ENCODE data around the gene PTPRH.

Gene PTPRH

DNA sequence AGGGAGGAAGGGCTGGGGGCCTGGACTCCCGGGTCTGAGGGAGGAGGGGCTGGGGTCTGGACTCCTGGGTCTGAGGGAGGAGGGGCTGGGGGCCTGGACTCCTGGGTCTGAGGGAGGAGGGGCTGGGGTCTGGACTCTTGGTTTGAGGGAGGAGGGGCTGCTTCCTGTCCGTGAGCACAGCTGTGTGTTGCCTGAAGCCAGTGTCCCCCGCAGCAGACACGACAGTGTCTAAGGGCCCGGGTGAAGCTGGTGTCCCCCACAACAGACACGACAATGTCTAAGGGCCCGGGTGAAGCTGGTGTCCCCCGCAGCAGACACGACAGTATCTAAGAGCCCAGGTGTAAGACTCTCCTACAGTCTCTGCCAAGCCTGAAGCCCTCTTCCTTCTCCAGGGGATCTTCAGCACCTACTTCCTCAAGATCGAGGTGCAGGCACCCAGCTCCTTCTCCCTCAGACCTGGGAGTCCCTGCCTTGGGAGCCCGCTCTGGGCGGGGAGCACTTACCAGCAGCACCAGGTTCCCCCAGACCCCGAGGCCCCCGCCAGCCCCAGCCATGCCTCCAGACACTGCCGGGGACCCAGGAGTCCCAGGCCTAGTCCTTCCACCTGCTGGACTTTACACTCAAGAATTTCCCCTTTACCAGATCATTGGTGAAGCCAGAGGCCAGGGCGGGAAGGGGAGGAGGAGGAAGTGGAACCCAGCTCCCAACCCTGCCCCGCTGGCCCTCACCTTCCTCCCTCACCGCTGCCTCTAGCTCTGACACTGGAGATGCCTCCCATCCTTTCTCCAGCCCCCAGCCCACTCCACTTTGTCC lies at the start of gene PTPRH:
PTPRH (minus strand) TSS at position 622 of the 813 bp plus-strand sequence; CDS start at position 554, 68 bp downstream.
- TF ChIP-seq EGR1 (IDR thresholded peaks at IDR 0.05) = no peak
- no peak for TF ChIP-seq CEBPB (IDR thresholded peaks at IDR 0.05)

DNA sequence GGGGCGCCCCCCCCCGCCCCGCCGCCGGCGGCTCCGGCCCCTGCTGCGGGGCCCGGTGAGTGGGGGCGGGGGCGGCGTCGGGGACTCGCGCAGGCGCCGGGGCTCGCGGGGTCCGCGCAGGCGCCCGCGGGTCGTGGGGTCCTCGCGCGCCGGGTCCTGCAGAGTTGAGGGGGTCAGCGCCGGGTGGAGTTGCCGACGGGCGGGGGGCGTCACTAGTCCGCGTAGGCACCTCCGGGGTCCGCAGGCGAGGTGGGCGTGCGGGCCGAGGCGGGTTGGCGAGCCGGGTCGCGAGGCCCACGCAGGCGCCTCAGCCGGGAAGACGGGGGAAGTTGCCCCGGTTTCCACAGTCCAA lies 49.2 kb upstream of the PTPRH start:
- TF ChIP-seq ZBTB7A (IDR thresholded peaks at IDR 0.05; ENCODE audit: low read depth) = peak; percentile 55; the same call in 1 of the 2 replicates
- TF ChIP-seq CEBPB (IDR thresholded peaks at IDR 0.05) = no peak
- no peak for TF ChIP-seq CREB1 (IDR thresholded peaks at IDR 0.05; ENCODE audit: low read depth)
- no peak for TF ChIP-seq RAD21 (IDR thresholded peaks at IDR 0.05; ENCODE audit: low read depth)
- no peak for TF ChIP-seq TEAD4 (IDR thresholded peaks at IDR 0.05)
- TF ChIP-seq EP300 (IDR thresholded peaks at IDR 0.05; ENCODE audit: borderline replicate concordance) = no peak

GRCh38 chr19:55257461-55258420 lies 48.4 kb upstream of the PTPRH start:
- TF ChIP-seq CEBPB (IDR thresholded peaks at IDR 0.05) (no peak), YY1 (IDR thresholded peaks at IDR 0.05; ENCODE audit: low read depth) (no peak), TAF1 (IDR thresholded peaks at IDR 0.05; ENCODE audit: low read depth) (no peak), EP300 (IDR thresholded peaks at IDR 0.05; ENCODE audit: borderline replicate concordance) (no peak), NFIC (IDR thresholded peaks at IDR 0.05) (no peak)
- TF ChIP-seq, protein P1, sequence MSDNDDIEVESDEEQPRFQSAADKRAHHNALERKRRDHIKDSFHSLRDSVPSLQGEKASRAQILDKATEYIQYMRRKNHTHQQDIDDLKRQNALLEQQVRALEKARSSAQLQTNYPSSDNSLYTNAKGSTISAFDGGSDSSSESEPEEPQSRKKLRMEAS (IDR thresholded peaks at IDR 0.05) = no peak

DNA sequence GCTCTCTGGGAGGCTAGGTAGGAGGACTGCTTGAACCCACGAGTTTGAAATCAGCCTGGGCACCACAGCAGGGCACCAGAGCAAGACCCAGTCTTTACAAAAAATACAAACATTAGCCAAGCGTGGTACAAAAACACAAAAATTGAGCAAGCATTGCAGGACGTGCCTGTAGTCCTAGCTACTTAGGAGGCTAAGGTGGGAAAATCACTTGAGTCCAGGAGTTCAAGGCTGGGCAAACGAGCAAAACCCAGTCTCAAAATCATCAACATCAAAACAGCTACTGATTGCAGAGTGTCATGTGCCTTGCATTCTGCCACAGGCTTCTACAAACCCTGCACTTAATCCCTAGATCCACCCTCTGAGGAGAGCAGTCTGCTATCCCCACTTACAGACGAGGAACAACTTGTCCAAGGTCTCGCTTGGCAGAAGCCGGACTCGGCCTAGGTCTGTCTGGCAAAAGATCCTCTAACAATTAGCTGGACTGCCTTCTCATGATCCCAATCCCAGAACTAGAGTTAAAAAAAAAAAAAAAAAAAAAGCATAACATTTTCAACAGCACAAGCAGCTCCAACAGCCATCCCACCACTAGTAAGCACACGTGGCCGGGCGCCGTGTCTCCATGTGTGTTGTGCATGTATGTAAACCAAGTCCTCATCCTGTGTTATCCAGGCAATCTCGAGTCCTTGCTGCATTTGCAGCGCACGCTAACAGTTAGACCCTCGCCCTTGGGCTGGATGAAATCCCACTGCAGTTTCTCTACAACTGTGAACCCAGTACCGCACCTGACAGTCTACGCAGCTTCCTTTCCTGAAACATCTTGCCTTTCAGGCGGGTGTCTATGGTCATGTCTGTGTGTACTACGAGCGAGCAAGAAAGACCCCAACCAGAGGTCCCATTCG lies 47.5 kb upstream of the PTPRH start:
- no peak for TF ChIP-seq TAF1 (IDR thresholded peaks at IDR 0.05; ENCODE audit: low read depth)
- TF ChIP-seq CREB1 (IDR thresholded peaks at IDR 0.05; ENCODE audit: low read depth) = no peak
- TF ChIP-seq TEAD4 (IDR thresholded peaks at IDR 0.05) = no peak
- no peak for TF ChIP-seq USF1 (IDR thresholded peaks at IDR 0.05)
- no peak for TF ChIP-seq YY1 (IDR thresholded peaks at IDR 0.05; ENCODE audit: low read depth)
- TF ChIP-seq NFIC (IDR thresholded peaks at IDR 0.05) = no peak
- TF ChIP-seq EP300 (IDR thresholded peaks at IDR 0.05; ENCODE audit: borderline replicate concordance) = no peak
- TF ChIP-seq, protein P2, sequence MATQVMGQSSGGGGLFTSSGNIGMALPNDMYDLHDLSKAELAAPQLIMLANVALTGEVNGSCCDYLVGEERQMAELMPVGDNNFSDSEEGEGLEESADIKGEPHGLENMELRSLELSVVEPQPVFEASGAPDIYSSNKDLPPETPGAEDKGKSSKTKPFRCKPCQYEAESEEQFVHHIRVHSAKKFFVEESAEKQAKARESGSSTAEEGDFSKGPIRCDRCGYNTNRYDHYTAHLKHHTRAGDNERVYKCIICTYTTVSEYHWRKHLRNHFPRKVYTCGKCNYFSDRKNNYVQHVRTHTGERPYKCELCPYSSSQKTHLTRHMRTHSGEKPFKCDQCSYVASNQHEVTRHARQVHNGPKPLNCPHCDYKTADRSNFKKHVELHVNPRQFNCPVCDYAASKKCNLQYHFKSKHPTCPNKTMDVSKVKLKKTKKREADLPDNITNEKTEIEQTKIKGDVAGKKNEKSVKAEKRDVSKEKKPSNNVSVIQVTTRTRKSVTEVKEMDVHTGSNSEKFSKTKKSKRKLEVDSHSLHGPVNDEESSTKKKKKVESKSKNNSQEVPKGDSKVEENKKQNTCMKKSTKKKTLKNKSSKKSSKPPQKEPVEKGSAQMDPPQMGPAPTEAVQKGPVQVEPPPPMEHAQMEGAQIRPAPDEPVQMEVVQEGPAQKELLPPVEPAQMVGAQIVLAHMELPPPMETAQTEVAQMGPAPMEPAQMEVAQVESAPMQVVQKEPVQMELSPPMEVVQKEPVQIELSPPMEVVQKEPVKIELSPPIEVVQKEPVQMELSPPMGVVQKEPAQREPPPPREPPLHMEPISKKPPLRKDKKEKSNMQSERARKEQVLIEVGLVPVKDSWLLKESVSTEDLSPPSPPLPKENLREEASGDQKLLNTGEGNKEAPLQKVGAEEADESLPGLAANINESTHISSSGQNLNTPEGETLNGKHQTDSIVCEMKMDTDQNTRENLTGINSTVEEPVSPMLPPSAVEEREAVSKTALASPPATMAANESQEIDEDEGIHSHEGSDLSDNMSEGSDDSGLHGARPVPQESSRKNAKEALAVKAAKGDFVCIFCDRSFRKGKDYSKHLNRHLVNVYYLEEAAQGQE (IDR thresholded peaks at IDR 0.05; ENCODE audit: low read depth) = no peak
- no peak for TF ChIP-seq FOXM1 (IDR thresholded peaks at IDR 0.05; ENCODE audit: borderline replicate concordance, low read depth)
- TF ChIP-seq EGR1 (IDR thresholded peaks at IDR 0.05) = no peak
- TF ChIP-seq RAD21 (IDR thresholded peaks at IDR 0.05; ENCODE audit: low read depth) = no peak

DNA sequence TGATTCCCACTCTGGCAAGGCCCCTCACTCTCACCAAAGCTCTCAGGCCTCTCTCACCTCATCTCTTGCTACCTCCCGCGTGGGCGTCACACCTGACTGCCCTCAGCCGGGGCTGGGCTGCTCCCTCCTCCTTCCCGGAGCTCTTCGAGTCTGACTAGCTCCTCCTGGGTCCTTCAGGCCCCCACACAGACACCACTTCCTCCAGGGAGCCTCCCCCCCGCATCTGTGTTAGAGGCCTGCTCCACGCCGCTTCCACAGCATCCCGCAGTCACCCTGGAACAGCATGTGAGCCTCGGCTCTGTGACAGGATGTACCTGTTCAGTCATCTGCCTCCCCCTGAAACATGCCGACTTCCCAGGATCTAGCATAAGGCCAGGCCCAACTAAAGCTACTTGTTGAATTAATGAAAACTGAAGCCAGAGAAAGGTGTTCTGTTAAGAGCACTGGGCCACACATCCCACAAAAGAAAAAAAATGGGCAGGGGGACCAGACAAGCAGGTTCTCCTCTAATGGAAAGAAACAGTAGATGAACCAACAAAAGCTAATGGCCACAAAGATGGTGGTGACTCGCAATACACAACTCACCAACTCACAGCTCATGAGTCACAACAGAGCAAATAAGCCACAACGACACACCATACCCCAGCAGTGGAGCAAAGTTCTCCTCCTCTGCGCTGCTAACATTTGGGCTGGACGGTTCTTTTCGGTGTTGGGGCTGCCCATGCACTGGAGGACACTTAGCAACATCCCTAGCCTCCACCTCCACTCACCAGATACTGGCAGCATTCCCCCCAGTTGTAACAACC lies 46.5 kb upstream of the PTPRH start:
- TF ChIP-seq, protein P1 (IDR thresholded peaks at IDR 0.05) = no peak
- TF ChIP-seq USF1 (IDR thresholded peaks at IDR 0.05) (no peak), FOXM1 (IDR thresholded peaks at IDR 0.05; ENCODE audit: borderline replicate concordance, low read depth) (no peak), RAD21 (IDR thresholded peaks at IDR 0.05; ENCODE audit: low read depth) (no peak), EP300 (IDR thresholded peaks at IDR 0.05; ENCODE audit: borderline replicate concordance) (no peak), YY1 (IDR thresholded peaks at IDR 0.05; ENCODE audit: low read depth) (no peak), EGR1 (IDR thresholded peaks at IDR 0.05) (no peak), TEAD4 (IDR thresholded peaks at IDR 0.05) (no peak), NFIC (IDR thresholded peaks at IDR 0.05) (no peak)
- TF ChIP-seq, protein P2 (IDR thresholded peaks at IDR 0.05; ENCODE audit: low read depth) = no peak
